HG02588 (cell line): ENCODE results near the gene FAM83B.
"Not testable (repeated sequence)": the region's sequence is repeated elsewhere in the genome, so short reads cannot be mapped to it uniquely, and the experiment has no call there.

Experiments used
- ATAC-seq: cut with Tn5 transposase; IDR thresholded peaks from one replicate; pipeline ENCODE4 v1.9.1; 2021; ENCODE audit warnings: mild to moderate bottlenecking, moderate library complexity; ENCODE audit not compliant: unreplicated experiment

The FAM83B gene

GRCh38 chr6:54860739-54861138 is 14.2 kb downstream of the FAM83B start:
- ATAC-seq = no peak

GRCh38 chr6:54861905-54862616 is 15.5 kb downstream of the FAM83B start:
- no peak for ATAC-seq

- no peak for ATAC-seq
Measured at GRCh38 chr6:54864272-54864671, 17.7 kb downstream of the FAM83B start.

- no peak for ATAC-seq
Measured at GRCh38 chr6:54865091-54865631, 18.6 kb downstream of the FAM83B start.

GRCh38 chr6:54868556-54868955 is 22.0 kb downstream of the FAM83B start:
- no peak for ATAC-seq

- no peak for ATAC-seq
Measured at GRCh38 chr6:54873599-54873998, 27.0 kb downstream of the FAM83B start.

GRCh38 chr6:54874349-54875048 is 27.9 kb downstream of the FAM83B start:
- no peak for ATAC-seq

GRCh38 chr6:54875539-54875938 is 29.0 kb downstream of the FAM83B start:
- ATAC-seq = no peak

- ATAC-seq = no peak
Measured at GRCh38 chr6:54876365-54876764, 29.8 kb downstream of the FAM83B start.

GRCh38 chr6:54876871-54877270 is 30.3 kb downstream of the FAM83B start:
- ATAC-seq = no peak

GRCh38 chr6:54877713-54878317 is 31.2 kb downstream of the FAM83B start:
- ATAC-seq = no peak

GRCh38 chr6:54878718-54879117 is 32.1 kb downstream of the FAM83B start:
- no peak for ATAC-seq

- no peak for ATAC-seq
Measured at GRCh38 chr6:54879188-54879985, 32.8 kb downstream of the FAM83B start.

- ATAC-seq = no peak
Measured at GRCh38 chr6:54881067-54881730, 34.6 kb downstream of the FAM83B start.

GRCh38 chr6:54881891-54882290 is 35.3 kb downstream of the FAM83B start:
- ATAC-seq = not testable (repeated sequence)

- ATAC-seq = no peak
Measured at GRCh38 chr6:54886932-54887584, 40.5 kb downstream of the FAM83B start.

- ATAC-seq = no peak
Measured at GRCh38 chr6:54891536-54891935, 45.0 kb downstream of the FAM83B start.

GRCh38 chr6:54892831-54893230 is 46.3 kb downstream of the FAM83B start:
- no peak for ATAC-seq

- no peak for ATAC-seq
Measured at GRCh38 chr6:54893818-54894217, 47.2 kb downstream of the FAM83B start.

- ATAC-seq = no peak
Measured at GRCh38 chr6:54896302-54896701, 49.7 kb downstream of the FAM83B start.
